Activated T-cell treated with anti-CD3 and anti-CD28 coated beads for 24 hours (primary cell): ENCODE data around the gene SPPL2B.
"Not testable (repeated sequence)": the region's sequence is repeated elsewhere in the genome, so short reads cannot be mapped to it uniquely, and the experiment has no call there.

Source experiments
- DNase-seq: peaks from one replicate; pipeline ENCODE4 v3.0.0-alpha.2; 2020; ENCODE audit warnings: low read depth

SPPL2B gene

GRCh38 chr19:2338055-2338615 is 9.7 kb downstream of the SPPL2B start:
- DNase-seq, result no peak

GRCh38 chr19:2338751-2339643 is 10.5 kb downstream of the SPPL2B start:
- no peak for DNase-seq

- DNase-seq, result no peak
These were observed 11.3 kb downstream of the SPPL2B start for GRCh38 chr19:2339644-2340310.

- no peak for DNase-seq
These were observed 12.2 kb downstream of the SPPL2B start for GRCh38 chr19:2340496-2341243.

- DNase-seq, result no peak
These were observed 12.8 kb downstream of the SPPL2B start for GRCh38 chr19:2341244-2341751.

GRCh38 chr19:2341982-2342381 is 13.5 kb downstream of the SPPL2B start:
- no peak for DNase-seq

GRCh38 chr19:2342656-2343288 is 14.3 kb downstream of the SPPL2B start:
- no peak for DNase-seq

- DNase-seq, result no peak
These were observed 15.0 kb downstream of the SPPL2B start for GRCh38 chr19:2343289-2343982.

- no peak for DNase-seq
These were observed 15.9 kb downstream of the SPPL2B start for GRCh38 chr19:2344381-2344870.

- no peak for DNase-seq
These were observed 16.6 kb downstream of the SPPL2B start for GRCh38 chr19:2345076-2345475.

GRCh38 chr19:2345794-2346663 is 17.5 kb downstream of the SPPL2B start:
- no peak for DNase-seq

GRCh38 chr19:2349818-2350217 is 21.3 kb downstream of the SPPL2B start:
- DNase-seq, result not testable (repeated sequence)

- DNase-seq, result no peak
These were observed 22.2 kb downstream of the SPPL2B start for GRCh38 chr19:2350656-2351055.

GRCh38 chr19:2351591-2351990 is 23.1 kb downstream of the SPPL2B start:
- no peak for DNase-seq

- no peak for DNase-seq
These were observed 23.6 kb downstream of the SPPL2B start for GRCh38 chr19:2352121-2352520.

- no peak for DNase-seq
These were observed 24.8 kb downstream of the SPPL2B start for GRCh38 chr19:2353159-2353886.

- no peak for DNase-seq
These were observed 25.6 kb downstream of the SPPL2B start for GRCh38 chr19:2353887-2354592.

- no peak for DNase-seq
These were observed 26.2 kb downstream of the SPPL2B start for GRCh38 chr19:2354670-2355069.
